HL-60 (cell line): ENCODE data around the gene GNB1.

Source experiments
- DNase-seq, 2 experiments: peaks; one replicate each; pipeline ENCODE4 v3.0.0-alpha.2; 2010 to 2020; ENCODE audit warnings: low read depth in 1 of 2, low spot score in 1 of 2
- H3K27ac ChIP-seq: fragments of 250-450 bp; sonication (Bioruptor Pico); replicated peaks from 2 replicates; pipeline ENCODE4 v1.5.1; 2020; ENCODE audit warnings: mild to moderate bottlenecking, moderate library complexity
- H3K27me3 ChIP-seq: fragments of 250-450 bp; sonication (Bioruptor Pico); 2 replicates; pipeline ENCODE4 v1.5.1; 2021; ENCODE audit warnings: mild to moderate bottlenecking, moderate library complexity; ENCODE audit not compliant: insufficient read depth, poor library complexity, severe bottlenecking
- H3K4me3 ChIP-seq: replicated peaks from 2 replicates; pipeline ENCODE4 v1.5.1; 2011; ENCODE audit warnings: mild to moderate bottlenecking, control low read depth, low read length; ENCODE audit not compliant: insufficient read depth
- CTCF ChIP-seq: IDR thresholded peaks from one replicate; pipeline ENCODE4 v1.5.1; 2011; ENCODE audit warnings: low read length, control low read depth, inconsistent platforms; ENCODE audit not compliant: insufficient read depth
- GABPA ChIP-seq: IDR thresholded peaks from 2 replicates; pipeline ENCODE4 v1.6.1; 2012; ENCODE audit warnings: low read depth
- POLR2AphosphoS5 ChIP-seq: IDR thresholded peaks from 2 replicates; pipeline ENCODE4 v1.6.1; 2012; ENCODE audit warnings: low read depth
- REST ChIP-seq: IDR thresholded peaks from 2 replicates; pipeline ENCODE4 v1.6.1; 2012; ENCODE audit warnings: low read depth; ENCODE audit not compliant: insufficient replicate concordance
- SPI1 ChIP-seq: IDR thresholded peaks from 2 replicates; pipeline ENCODE4 v1.6.1; 2012; ENCODE audit warnings: low read depth, mild to moderate bottlenecking, borderline replicate concordance

GNB1 gene

GRCh38 chr1:1917304-1917976, 26.6 kb upstream of the GNB1 start:
- Histone ChIP-seq H3K27me3 (no peaks in the 10 kb centered on the region), H3K4me3 (no peak overlapping the region), H3K27ac (no peak overlapping the region)
- DNase-seq: no peak
- TF ChIP-seq SPI1 (no peak), REST (no peak), GABPA (no peak), CTCF (no peak)

GRCh38 chr1:1916851-1917251, 26.0 kb upstream of the GNB1 start:
- Histone ChIP-seq H3K4me3 (no peak overlapping the region), H3K27me3 (no peaks in the 10 kb centered on the region), H3K27ac (no peak overlapping the region)
- no peak for TF ChIP-seq SPI1
- no peak for TF ChIP-seq CTCF
- TF ChIP-seq GABPA: no peak
- no peak for TF ChIP-seq POLR2AphosphoS5
- TF ChIP-seq REST: no peak
- DNase-seq: no peak

GRCh38 chr1:1915911-1916840, 25.3 kb upstream of the GNB1 start:
- no peak for TF ChIP-seq REST
- TF ChIP-seq SPI1: no peak
- TF ChIP-seq GABPA: no peak
- TF ChIP-seq POLR2AphosphoS5: no peak
- no peak for TF ChIP-seq CTCF
- no peak for DNase-seq

More at GRCh38 chr1:1915911-1916840, 25.3 kb upstream of the GNB1 start:
- Histone ChIP-seq H3K4me3 (no peak overlapping the region), H3K27ac (no peak overlapping the region), H3K27me3 (no peaks in the 10 kb centered on the region)
